Measurements from ENCODE around the gene API5.

DNA sequence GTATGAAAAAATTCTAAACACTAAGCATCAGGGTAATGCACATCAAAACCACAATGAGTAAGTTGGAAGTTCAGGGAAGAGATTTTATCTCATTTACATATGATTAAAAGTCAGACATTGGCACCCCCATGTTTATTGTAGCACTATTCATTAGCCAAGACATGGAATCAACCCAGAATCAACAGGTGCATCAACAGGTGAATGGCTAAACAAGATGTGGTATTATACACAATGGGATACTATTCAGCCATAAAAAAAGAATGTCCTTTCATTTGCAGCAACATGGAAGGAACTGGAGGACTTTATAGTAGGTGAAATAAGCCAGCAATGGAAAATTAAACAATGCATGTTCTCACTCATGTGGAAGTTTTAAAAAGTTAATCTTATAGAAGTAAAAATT, 29.4 kb downstream of the API5 start:
- TF ChIP-seq, protein P1, sequence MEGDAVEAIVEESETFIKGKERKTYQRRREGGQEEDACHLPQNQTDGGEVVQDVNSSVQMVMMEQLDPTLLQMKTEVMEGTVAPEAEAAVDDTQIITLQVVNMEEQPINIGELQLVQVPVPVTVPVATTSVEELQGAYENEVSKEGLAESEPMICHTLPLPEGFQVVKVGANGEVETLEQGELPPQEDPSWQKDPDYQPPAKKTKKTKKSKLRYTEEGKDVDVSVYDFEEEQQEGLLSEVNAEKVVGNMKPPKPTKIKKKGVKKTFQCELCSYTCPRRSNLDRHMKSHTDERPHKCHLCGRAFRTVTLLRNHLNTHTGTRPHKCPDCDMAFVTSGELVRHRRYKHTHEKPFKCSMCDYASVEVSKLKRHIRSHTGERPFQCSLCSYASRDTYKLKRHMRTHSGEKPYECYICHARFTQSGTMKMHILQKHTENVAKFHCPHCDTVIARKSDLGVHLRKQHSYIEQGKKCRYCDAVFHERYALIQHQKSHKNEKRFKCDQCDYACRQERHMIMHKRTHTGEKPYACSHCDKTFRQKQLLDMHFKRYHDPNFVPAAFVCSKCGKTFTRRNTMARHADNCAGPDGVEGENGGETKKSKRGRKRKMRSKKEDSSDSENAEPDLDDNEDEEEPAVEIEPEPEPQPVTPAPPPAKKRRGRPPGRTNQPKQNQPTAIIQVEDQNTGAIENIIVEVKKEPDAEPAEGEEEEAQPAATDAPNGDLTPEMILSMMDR (IDR thresholded peaks at IDR 0.05; ENCODE audit: poor library complexity) = no peak
- TF ChIP-seq EZH2 (IDR thresholded peaks at IDR 0.05; ENCODE audit: borderline replicate concordance) = no peak
- no peak for TF ChIP-seq EZH2phosphoT487 (IDR thresholded peaks at IDR 0.05; ENCODE audit: low read depth, severe bottlenecking, unreplicated experiment)

Data from hepatocyte (in vitro differentiated cells).